Colonic mucosa (tissue), 4 donors: Measurements from ENCODE around the gene C2CD4D. TPM values are rescaled to one million over a fixed set of nuclear protein-coding genes. Genes with fewer than 3 reads are reported as not detected.

ENCODE experiments used
- DNase-seq: peaks from one replicate; pipeline ENCODE4 v3.0.0-alpha.2; 2020
- H3K27ac ChIP-seq: fragments of 200-600 bp; one replicate; pipeline ENCODE4 v1.8.0; 2021
- H3K27me3 ChIP-seq: fragments of 200-600 bp; one replicate; pipeline ENCODE4 v1.8.0; 2021
- H3K36me3 ChIP-seq: fragments of 200-600 bp; one replicate; pipeline ENCODE4 v1.8.0; 2021
- H3K4me1 ChIP-seq: fragments of 200-600 bp; one replicate; pipeline ENCODE4 v1.8.0; 2021; ENCODE audit warnings: mild to moderate bottlenecking
- H3K4me3 ChIP-seq: fragments of 200-600 bp; one replicate; pipeline ENCODE4 v1.8.0; 2021
- H3K9ac ChIP-seq, 2 donors: one replicate each; pipeline ENCODE4 v1.7.0; 2013; ENCODE audit warnings: control low read depth in 2 of 2, low read depth in 2 of 2, low read length in 2 of 2
- H3K9me3 ChIP-seq: fragments of 200-600 bp; one replicate; pipeline ENCODE4 v1.8.0; 2021
- CTCF ChIP-seq: fragments of 200-600 bp; IDR thresholded peaks from one replicate; pipeline ENCODE4 v1.8.0; 2022; ENCODE audit warnings: antibody characterized with exemption, mild to moderate bottlenecking
- intact Hi-C: fragments of 100-400 bp; cut with DNase I; formaldehyde crosslinking; loops from one replicate; pipeline ENCODE4 v1.14.1; 2022
- total RNA-seq, 2 donors: library from RNA; stranded (reverse); fragmentation: NEBNext Ultra II Directional in 1 of 2; extraction: Animal tissue kit (Norgen Biotek cat#: 25700) in 1 of 2; gene quantifications; one replicate each; pipeline ENCODE4 v1.2.1, GENCODE V29; 2021
- donor health status: healthy.
- donor health status: DM: no; HTN: no; CAD: no.
- donor health status: DM: no; HTN: no; CAD: no.

C2CD4D gene
- total RNA-seq, 2 donors from 2014 or later, result 0.85 to 1.6 TPM

GRCh38 chr1:151831256-151831591, 8.4 kb downstream of the C2CD4D start:
- intact Hi-C loops, result loop anchor here (10.0 kb wide), 2 partner anchors 136 to 236 kb away; no protein-coding TSS in a partner anchor
- H3K36me3 ChIP-seq, result no peaks in the 10 kb centered on the region
- H3K9me3 ChIP-seq, result no peaks in the 10 kb centered on the region
- peak overlapping the region; percentile 89 for H3K27ac ChIP-seq
- TF ChIP-seq CTCF, result no peak
- H3K4me3 ChIP-seq, result peak overlapping the region; percentile 33
- H3K9ac ChIP-seq, result peak overlapping the region; percentile 67 to 94
- H3K27me3 ChIP-seq, result no peaks in the 10 kb centered on the region
- no peak for DNase-seq
- H3K4me1 ChIP-seq, result peaks cover 14% of the 10 kb centered on the region

- no peak overlapping the region for H3K4me3 ChIP-seq
- no peaks in the 10 kb centered on the region for H3K9me3 ChIP-seq
- peaks cover 14% of the 10 kb centered on the region for H3K4me1 ChIP-seq
- DNase-seq, result no peak
- no peaks in the 10 kb centered on the region for H3K36me3 ChIP-seq
- TF ChIP-seq CTCF, result no peak
- no peak overlapping the region for H3K27ac ChIP-seq
- no peaks in the 10 kb centered on the region for H3K27me3 ChIP-seq
- peak overlapping the region in 1 of 2 donors; percentile 47 for H3K9ac ChIP-seq
- intact Hi-C loops, result loop anchor here (10.0 kb wide), 2 partner anchors 135 to 235 kb away; no protein-coding TSS in a partner anchor
Observed at GRCh38 chr1:151830055-151830454, 9.6 kb downstream of the C2CD4D start.

DNA sequence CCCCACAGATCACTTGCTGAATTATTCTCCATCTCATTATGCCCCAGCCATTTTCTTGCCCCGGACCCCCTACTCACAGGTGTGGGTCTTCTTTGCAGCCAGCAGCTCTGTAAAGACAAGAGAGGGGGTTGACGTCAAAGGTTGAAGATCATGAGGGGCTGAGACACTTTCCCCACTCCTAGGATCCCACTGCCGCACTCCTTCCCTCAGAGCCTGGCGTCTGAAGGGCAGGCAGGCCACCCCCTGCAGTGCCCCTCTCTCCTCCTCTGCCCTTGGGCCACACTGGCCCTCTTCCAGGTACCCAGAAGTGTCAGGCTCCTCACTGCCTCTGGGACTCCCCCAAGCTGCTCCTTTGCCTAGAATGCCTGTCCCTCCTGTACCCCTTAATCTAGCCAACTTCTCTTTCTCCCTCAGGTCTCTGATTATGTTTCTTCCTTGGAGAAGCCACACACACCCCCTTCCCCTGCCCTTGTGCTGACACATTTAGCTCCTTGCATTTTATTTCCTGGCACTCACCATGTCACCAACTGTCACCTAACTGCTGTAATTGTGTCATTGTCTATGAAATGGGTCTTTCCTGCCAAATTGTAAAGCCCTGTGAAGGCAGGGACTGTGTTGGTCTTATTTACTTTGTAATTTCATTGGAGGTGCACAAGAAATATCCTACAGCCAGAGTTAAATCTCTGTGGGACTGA, 10.1 kb downstream of the C2CD4D start:
- Histone ChIP-seq H3K9me3 (no peaks in the 10 kb centered on the region), H3K27me3 (no peaks in the 10 kb centered on the region), H3K4me1 (peaks cover 14% of the 10 kb centered on the region), H3K36me3 (no peaks in the 10 kb centered on the region), H3K9ac (peak overlapping the region in 1 of 2 donors; percentile 47), H3K4me3 (no peak overlapping the region), H3K27ac (peak overlapping the region; percentile 2)
- no peak for TF ChIP-seq CTCF
- DNase-seq, result no peak
- intact Hi-C loops, result loop anchor here (10.0 kb wide), 2 partner anchors 135 to 235 kb away; no protein-coding TSS in a partner anchor

DNA sequence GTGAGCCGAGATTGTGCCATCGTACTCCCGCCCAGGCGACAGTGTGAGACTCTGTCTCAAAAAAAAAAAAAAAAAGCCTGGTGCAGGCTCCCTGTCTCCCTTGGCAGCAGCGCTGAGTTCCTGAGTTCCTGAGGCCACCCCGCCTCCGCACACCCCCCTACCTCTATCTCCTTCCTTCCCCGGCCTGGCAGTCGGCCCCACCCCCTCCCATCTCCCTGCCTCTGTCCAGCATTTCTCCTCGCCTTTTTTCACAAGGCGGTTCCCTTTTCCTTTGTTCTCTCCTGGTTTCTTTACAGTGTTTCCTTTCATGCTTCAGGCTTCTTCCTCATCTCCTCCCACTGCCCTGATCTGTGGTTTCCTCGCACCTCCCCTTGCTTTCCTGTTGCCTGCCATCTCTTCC, 10.7 kb downstream of the C2CD4D start:
- Histone ChIP-seq H3K9ac (no peak overlapping the region), H3K4me1 (peaks cover 14% of the 10 kb centered on the region)

DNA sequence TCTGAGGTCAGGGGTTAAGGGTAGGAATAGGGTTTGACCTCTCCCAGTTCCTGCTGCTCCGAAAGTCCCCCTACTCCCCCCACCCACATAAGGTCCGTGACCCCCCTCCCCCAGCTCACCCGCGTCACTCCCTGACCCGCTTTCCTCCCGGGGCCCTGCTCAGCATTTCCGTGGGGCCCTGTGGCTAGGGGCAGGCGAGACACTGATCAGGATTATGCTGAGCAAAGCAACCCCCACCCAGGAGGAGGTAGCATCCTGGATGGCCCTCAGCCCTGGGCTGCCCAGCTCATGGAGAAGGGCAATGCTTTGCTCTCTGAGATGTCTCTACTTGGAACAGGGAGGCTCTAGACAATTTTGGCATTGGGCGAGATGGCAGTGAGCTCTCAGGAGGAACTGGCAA, 11.8 kb downstream of the C2CD4D start:
- intact Hi-C loops, result no loop called here

More for the DNA sequence above, 10.7 kb downstream of the C2CD4D start:
- Histone ChIP-seq H3K9me3 (no peaks in the 10 kb centered on the region), H3K27ac (peak overlapping the region; percentile 2), H3K36me3 (no peaks in the 10 kb centered on the region), H3K4me3 (no peak overlapping the region), H3K27me3 (no peaks in the 10 kb centered on the region)
- intact Hi-C loops, result no loop called here
- DNase-seq, result peak; percentile 57
- no peak for TF ChIP-seq CTCF

More for the DNA sequence above, 11.8 kb downstream of the C2CD4D start:
- no peak overlapping the region for H3K4me3 ChIP-seq
- no peak for DNase-seq
- peaks cover 14% of the 10 kb centered on the region for H3K4me1 ChIP-seq
- H3K27me3 ChIP-seq, result no peaks in the 10 kb centered on the region
- no peak overlapping the region for H3K9ac ChIP-seq
- no peak overlapping the region for H3K27ac ChIP-seq
- no peaks in the 10 kb centered on the region for H3K36me3 ChIP-seq
- no peaks in the 10 kb centered on the region for H3K9me3 ChIP-seq
- no peak for TF ChIP-seq CTCF
